ENCODE results near the gene KLRB1. TPM values are rescaled to one million over a fixed set of nuclear protein-coding genes. Genes with fewer than 3 reads are reported as not detected.
"Not testable (repeated sequence)": the region's sequence is repeated elsewhere in the genome, so short reads cannot be mapped to it uniquely, and the experiment has no call there.

KLRB1 gene
- polyA plus RNA-seq, 1 of the 3 experiments (the other 2 are of a cell fraction) = not detected

DNA sequence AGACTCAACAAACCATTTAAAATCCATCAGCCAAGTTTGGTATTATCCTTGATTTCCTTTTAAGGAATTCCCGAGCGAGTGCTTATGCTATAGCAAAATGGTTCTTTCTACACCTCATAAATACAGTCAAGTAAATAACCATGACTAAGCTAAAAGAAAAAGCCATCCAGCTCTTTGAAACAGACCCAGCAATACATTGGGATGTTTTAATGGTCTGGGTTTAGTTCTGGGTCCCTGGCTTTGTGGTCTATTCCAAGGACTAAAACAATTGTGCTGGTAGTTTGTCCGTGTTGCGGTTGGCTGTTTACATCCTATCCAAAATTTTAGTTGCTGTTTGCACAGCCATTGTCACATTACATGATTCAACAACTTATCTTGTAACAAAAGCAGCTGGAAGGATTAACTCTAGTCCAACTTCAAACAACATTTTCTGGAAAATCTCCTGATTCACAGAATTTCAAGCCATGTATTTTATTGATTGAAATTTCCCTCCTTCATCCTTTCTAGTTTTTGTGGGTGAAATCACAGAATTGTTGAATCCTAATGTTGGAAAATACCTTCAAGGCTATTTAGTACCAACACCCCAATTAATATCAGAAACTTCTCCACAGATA is 19.6 kb downstream of the KLRB1 start (continued):
- TF ChIP-seq, protein P1, sequence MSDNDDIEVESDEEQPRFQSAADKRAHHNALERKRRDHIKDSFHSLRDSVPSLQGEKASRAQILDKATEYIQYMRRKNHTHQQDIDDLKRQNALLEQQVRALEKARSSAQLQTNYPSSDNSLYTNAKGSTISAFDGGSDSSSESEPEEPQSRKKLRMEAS (IDR thresholded peaks at IDR 0.05; ENCODE audit: low read depth) = no peak
- no peak for TF ChIP-seq PBX3 (IDR thresholded peaks at IDR 0.05)
- TF ChIP-seq TAF1 (IDR thresholded peaks at IDR 0.05; ENCODE audit: borderline replicate concordance, low read depth, low read length) = no peak

GRCh38 chr12:9577729-9578128 is 30.0 kb downstream of the KLRB1 start:
- CTCF ChIA-PET; H3K4me3 ChIP-seq (ENCODE audit: low read depth in 2 of 2, low read length in 1 of 2); H3K4me1 ChIP-seq (ENCODE audit: control insufficient read depth in 1 of 2, insufficient read depth in 2 of 2, low read depth in 1 of 2, low read length in 1 of 2); H3F3A ChIP-seq (replicated peaks; ENCODE audit: insufficient read depth); H3K27me3 ChIP-seq (ENCODE audit: insufficient read depth); H3K4me2 ChIP-seq; H3K9me2 ChIP-seq; H3K79me2 ChIP-seq (ENCODE audit: insufficient read depth); H3K9ac ChIP-seq; H3K27ac ChIP-seq (ENCODE audit: low read depth in 2 of 2, low read length in 1 of 2); DNase-seq; H3K9me3 ChIP-seq; H4K20me1 ChIP-seq (ENCODE audit: insufficient read depth); H2AFZ ChIP-seq (ENCODE audit: low read depth); H3K36me3 ChIP-seq (replicated peaks in 1 of 2; ENCODE audit: control insufficient read depth in 1 of 2, insufficient read depth in 2 of 2, low read length in 1 of 2); POLR2A ChIA-PET: not testable (repeated sequence)
- WGBS (ENCODE audit: low lambda C conversion rate) = 80% methylated on average over 1 of the region's 5 CpGs

DNA sequence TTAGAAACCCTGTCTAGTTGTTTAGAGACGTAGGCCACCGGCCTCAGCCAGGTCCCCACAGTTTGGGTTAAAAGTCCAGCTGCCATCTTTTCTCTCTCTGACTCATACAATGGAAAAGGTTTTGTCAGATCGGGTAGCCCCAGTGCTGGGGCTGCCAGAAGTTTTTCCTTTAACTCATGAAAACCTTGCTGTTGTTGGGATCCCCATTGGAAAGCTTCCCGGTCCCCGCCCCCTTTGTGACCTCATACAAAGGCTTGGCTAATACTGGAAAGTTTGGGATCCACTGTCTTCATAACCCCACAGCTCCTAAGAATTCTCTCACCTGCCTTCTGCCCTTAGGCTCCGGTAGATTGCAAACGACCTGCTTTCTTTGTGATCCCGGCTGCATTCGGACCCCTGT is 40.6 kb downstream of the KLRB1 start:
- H3K4me3 ChIP-seq (ENCODE audit: low read depth in 2 of 2, low read length in 1 of 2); H4K20me1 ChIP-seq (ENCODE audit: insufficient read depth); H3K4me2 ChIP-seq; CTCF ChIA-PET; H3K9me2 ChIP-seq; H3F3A ChIP-seq (replicated peaks; ENCODE audit: insufficient read depth); H3K36me3 ChIP-seq (replicated peaks in 1 of 2; ENCODE audit: control insufficient read depth in 1 of 2, insufficient read depth in 2 of 2, low read length in 1 of 2); POLR2A ChIA-PET; H3K27me3 ChIP-seq (ENCODE audit: insufficient read depth); DNase-seq; H3K9ac ChIP-seq; H3K9me3 ChIP-seq; H3K27ac ChIP-seq (ENCODE audit: low read depth in 2 of 2, low read length in 1 of 2); H2AFZ ChIP-seq (ENCODE audit: low read depth); H3K79me2 ChIP-seq (ENCODE audit: insufficient read depth); H3K4me1 ChIP-seq (ENCODE audit: control insufficient read depth in 1 of 2, insufficient read depth in 2 of 2, low read depth in 1 of 2, low read length in 1 of 2): not testable (repeated sequence)
- WGBS (ENCODE audit: low lambda C conversion rate) = 91% methylated on average over 5 of the region's 9 CpGs

GRCh38 chr12:9566113-9566512 is 41.6 kb downstream of the KLRB1 start:
- H3K4me1 ChIP-seq (ENCODE audit: control insufficient read depth in 1 of 2, insufficient read depth in 2 of 2, low read depth in 1 of 2, low read length in 1 of 2); H3K9me3 ChIP-seq; H3K27ac ChIP-seq (ENCODE audit: low read depth in 2 of 2, low read length in 1 of 2); H3K4me3 ChIP-seq (ENCODE audit: low read depth in 2 of 2, low read length in 1 of 2); H4K20me1 ChIP-seq (ENCODE audit: insufficient read depth); H2AFZ ChIP-seq (ENCODE audit: low read depth); H3K27me3 ChIP-seq (ENCODE audit: insufficient read depth); H3K79me2 ChIP-seq (ENCODE audit: insufficient read depth); DNase-seq; H3K9me2 ChIP-seq; H3K9ac ChIP-seq; CTCF ChIA-PET; POLR2A ChIA-PET; H3K4me2 ChIP-seq; H3K36me3 ChIP-seq (replicated peaks in 1 of 2; ENCODE audit: control insufficient read depth in 1 of 2, insufficient read depth in 2 of 2, low read length in 1 of 2); H3F3A ChIP-seq (replicated peaks; ENCODE audit: insufficient read depth): not testable (repeated sequence)
- 94% methylated on average over 7 of the region's 7 CpGs for WGBS (ENCODE audit: low lambda C conversion rate)

DNA sequence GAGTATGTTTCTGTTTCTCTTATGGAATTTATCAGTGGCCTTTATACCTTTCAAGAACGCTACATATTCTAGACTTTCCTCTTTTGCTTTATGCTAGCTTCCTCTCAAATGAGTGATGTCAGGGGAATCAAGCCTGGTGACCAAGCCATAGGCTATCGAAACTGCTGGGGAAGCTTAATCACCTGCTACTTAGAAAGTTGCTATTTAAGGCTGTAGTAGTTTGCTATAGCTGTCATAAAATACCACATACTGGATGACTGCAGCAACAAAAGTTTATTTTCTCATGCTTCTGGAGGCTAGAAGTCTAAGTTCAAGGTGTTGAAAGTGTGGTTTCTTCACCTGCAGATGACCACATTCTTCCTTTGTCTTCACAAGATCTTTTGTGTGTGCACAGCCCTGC is 43.3 kb downstream of the KLRB1 start:
- H3K36me3 ChIP-seq (replicated peaks in 1 of 2; ENCODE audit: control insufficient read depth in 1 of 2, insufficient read depth in 2 of 2, low read length in 1 of 2); H3K4me2 ChIP-seq; H2AFZ ChIP-seq (ENCODE audit: low read depth); H3K9me3 ChIP-seq; H3K4me1 ChIP-seq (ENCODE audit: control insufficient read depth in 1 of 2, insufficient read depth in 2 of 2, low read depth in 1 of 2, low read length in 1 of 2); DNase-seq; POLR2A ChIA-PET; H3K4me3 ChIP-seq (ENCODE audit: low read depth in 2 of 2, low read length in 1 of 2); H3F3A ChIP-seq (replicated peaks; ENCODE audit: insufficient read depth); H3K27ac ChIP-seq (ENCODE audit: low read depth in 2 of 2, low read length in 1 of 2); H3K9me2 ChIP-seq; H3K9ac ChIP-seq; CTCF ChIA-PET; H4K20me1 ChIP-seq (ENCODE audit: insufficient read depth); H3K79me2 ChIP-seq (ENCODE audit: insufficient read depth); H3K27me3 ChIP-seq (ENCODE audit: insufficient read depth): not testable (repeated sequence)
- 70% methylated on average over 2 of the region's 2 CpGs for WGBS (ENCODE audit: low lambda C conversion rate)

GRCh38 chr12:9562841-9563453 is 44.8 kb downstream of the KLRB1 start:
- H3K36me3 ChIP-seq (replicated peaks in 1 of 2; ENCODE audit: control insufficient read depth in 1 of 2, insufficient read depth in 2 of 2, low read length in 1 of 2); H3K27ac ChIP-seq (ENCODE audit: low read depth in 2 of 2, low read length in 1 of 2); H3K9ac ChIP-seq; POLR2A ChIA-PET; H3K79me2 ChIP-seq (ENCODE audit: insufficient read depth); H3K4me1 ChIP-seq (ENCODE audit: control insufficient read depth in 1 of 2, insufficient read depth in 2 of 2, low read depth in 1 of 2, low read length in 1 of 2); H3F3A ChIP-seq (replicated peaks; ENCODE audit: insufficient read depth); H3K9me2 ChIP-seq; H3K27me3 ChIP-seq (ENCODE audit: insufficient read depth); H2AFZ ChIP-seq (ENCODE audit: low read depth); H4K20me1 ChIP-seq (ENCODE audit: insufficient read depth); CTCF ChIA-PET; H3K9me3 ChIP-seq; H3K4me2 ChIP-seq; DNase-seq; H3K4me3 ChIP-seq (ENCODE audit: low read depth in 2 of 2, low read length in 1 of 2): not testable (repeated sequence)
- 78% methylated on average over 3 of the region's 5 CpGs for WGBS (ENCODE audit: low lambda C conversion rate)

All from SK-N-SH (cell line).